Measurements from ENCODE around the gene RALY. TPM values are rescaled to one million over a fixed set of nuclear protein-coding genes. Genes with fewer than 3 reads are reported as not detected.

Gene RALY
- total and polyA plus RNA-seq, 2 of the 4 experiments (the other 2 are of a cell fraction), result 46.2 to 115 TPM

- no peak overlapping the region for H3K14ac ChIP-seq (replicated peaks; ENCODE audit: low read depth, low read length)
- POLR2A ChIA-PET (ENCODE audit: unreplicated experiment), result no interaction called here
- ATAC-seq (ENCODE audit: low read depth) (no peak), DNase-seq (no peak)
- H3K4me2 ChIP-seq (ENCODE audit: low read depth, low read length), result no peak overlapping the region
- peaks cover 88% of the 10 kb centered on the region for H4K20me1 ChIP-seq (ENCODE audit: insufficient read depth, low read length)
- CTCF ChIA-PET, result no interaction called here
- no peaks in the 10 kb centered on the region for H3K36me3 ChIP-seq (ENCODE audit: control insufficient read depth, insufficient read depth, low read length)
- intact Hi-C loops (cut with micrococcal nuclease) (no loop called here), dilution Hi-C loops (cut with HindIII; ENCODE audit: low sequenced_read_pairs, unreplicated experiment) (no loop called here), in situ Hi-C loops (cut with MboI; ENCODE audit: low sequenced_read_pairs) (no loop called here)
- TF ChIP-seq CTCF (conservative IDR thresholded peaks at IDR 0.05; ENCODE audit: low read depth, low read length) (no peak), ELK1 (IDR thresholded peaks at IDR 0.05; ENCODE audit: borderline replicate concordance, low read depth, low read length) (no peak), BHLHE40 (IDR thresholded peaks at IDR 0.05; ENCODE audit: low read depth, low read length) (no peak), RAD21 (IDR thresholded peaks at IDR 0.05; ENCODE audit: low read length) (no peak), RFX5 (IDR thresholded peaks at IDR 0.05; ENCODE audit: low read depth, low read length) (no peak), SMC3 (IDR thresholded peaks at IDR 0.05; ENCODE audit: low read depth, low read length) (no peak), NFE2L2 (IDR thresholded peaks at IDR 0.05; ENCODE audit: low read depth, low read length) (no peak), CHD1 (IDR thresholded peaks at IDR 0.05; ENCODE audit: low read depth, low read length) (no peak), FOS (IDR thresholded peaks at IDR 0.05; ENCODE audit: low read depth, low read length) (no peak), CEBPB (IDR thresholded peaks at IDR 0.05; ENCODE audit: low read depth, low read length) (no peak), MXI1 (IDR thresholded peaks at IDR 0.05; ENCODE audit: borderline replicate concordance, low read depth, low read length) (no peak), MAFK (IDR thresholded peaks at IDR 0.05; ENCODE audit: low read depth, low read length) (no peak), RCOR1 (IDR thresholded peaks at IDR 0.05; ENCODE audit: insufficient replicate concordance, low read length) (no peak), MAZ (IDR thresholded peaks at IDR 0.05; ENCODE audit: borderline replicate concordance, low read depth, low read length) (no peak), POLR2A (IDR thresholded peaks at IDR 0.05; ENCODE audit: low read depth, low read length) (no peak)
- TF ChIP-seq, protein P1, sequence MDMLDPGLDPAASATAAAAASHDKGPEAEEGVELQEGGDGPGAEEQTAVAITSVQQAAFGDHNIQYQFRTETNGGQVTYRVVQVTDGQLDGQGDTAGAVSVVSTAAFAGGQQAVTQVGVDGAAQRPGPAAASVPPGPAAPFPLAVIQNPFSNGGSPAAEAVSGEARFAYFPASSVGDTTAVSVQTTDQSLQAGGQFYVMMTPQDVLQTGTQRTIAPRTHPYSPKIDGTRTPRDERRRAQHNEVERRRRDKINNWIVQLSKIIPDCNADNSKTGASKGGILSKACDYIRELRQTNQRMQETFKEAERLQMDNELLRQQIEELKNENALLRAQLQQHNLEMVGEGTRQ (IDR thresholded peaks at IDR 0.05; ENCODE audit: low read depth, low read length), result no peak
- no peak overlapping the region for H2BK120ac ChIP-seq (ENCODE audit: low read depth, low read length)
- no TSS peak for BruUV-seq (replicated peaks)
- H3K18ac ChIP-seq (ENCODE audit: low read depth, low read length), result no peak overlapping the region
- H2AFZ ChIP-seq (replicated peaks; ENCODE audit: low read length, poor library complexity), result no peak overlapping the region
- no peak overlapping the region for H4K8ac ChIP-seq (ENCODE audit: low read depth in 2 of 2, low read length in 2 of 2)
- H3K9me1 ChIP-seq (ENCODE audit: insufficient read depth, low read length), result peaks cover 24% of the 10 kb centered on the region
- no peak overlapping the region for H2BK20ac ChIP-seq (ENCODE audit: low read depth, low read length)
- no peak overlapping the region for H2AK9ac ChIP-seq (replicated peaks; ENCODE audit: low read depth, low read length, poor library complexity)
- no peak overlapping the region for H3K27ac ChIP-seq (ENCODE audit: insufficient read depth, low read length)
- peaks cover 2% of the 10 kb centered on the region; the same call in 1 of the 2 replicates for H3K4me1 ChIP-seq (ENCODE audit: control insufficient read depth, insufficient read depth, low read length)
- H4K91ac ChIP-seq (ENCODE audit: insufficient read depth, low read depth, low read length), result no peak overlapping the region
- no peak overlapping the region for H3K9ac ChIP-seq (ENCODE audit: low read depth, low read length)
- H3K9me3 ChIP-seq (ENCODE audit: control insufficient read depth, insufficient read depth, low read length), result no peaks in the 10 kb centered on the region
- peak overlapping the region; percentile 23; the same call in 1 of the 2 replicates for H3K23ac ChIP-seq (ENCODE audit: low read depth, low read length)
- 100% methylated on average over 1 of the region's 3 CpGs; no CpG with 5 or more reads in 1 of the 2 experiments for WGBS, 2 experiments (ENCODE audit: extremely low coverage in 2 of 2, insufficient read length in 1 of 2)
- H2BK15ac ChIP-seq (ENCODE audit: low read depth, low read length), result no peak overlapping the region
- no peaks in the 10 kb centered on the region for H3K27me3 ChIP-seq (ENCODE audit: control insufficient read depth, insufficient read depth, low read length)
- no peak overlapping the region for H2AK5ac ChIP-seq (ENCODE audit: low read depth, low read length)
- H3K4ac ChIP-seq (ENCODE audit: low read depth, low read length), result no peak overlapping the region
- peaks cover 14 to 78% of the 10 kb centered on the region in 2 experiments for H3K79me1 ChIP-seq (ENCODE audit: low read depth in 1 of 2, low read length in 2 of 2)
- H2BK5ac ChIP-seq (ENCODE audit: low read depth, low read length, poor library complexity, severe bottlenecking), result no peak overlapping the region
- H4K5ac ChIP-seq (ENCODE audit: low read depth, low read length), result no peak overlapping the region
- H3K56ac ChIP-seq (ENCODE audit: extremely low read depth, insufficient read depth, low read length), result no peak overlapping the region
- no peak overlapping the region for H3K4me3 ChIP-seq (ENCODE audit: insufficient read depth, low read depth, low read length)
Measured at GRCh38 chr20:34010405-34010931, 16.8 kb downstream of the RALY start.

Measured in IMR-90 (cell line).